DMS79 (cell line): ENCODE results near the gene MEGF9.
A peak's percentile ranks its signal among the peaks of the same experiment; 100 is the strongest.

Experiments
- DNase-seq: peaks from one replicate; lab custom pipeline; 2025; lab: John Stamatoyannopoulos, UW

MEGF9 gene

GRCh38 chr9:120730654-120731514 lies 16.6 kb upstream of the MEGF9 start:
- no peak for DNase-seq

GRCh38 chr9:120729791-120730241 lies 15.5 kb upstream of the MEGF9 start:
- DNase-seq = no peak

GRCh38 chr9:120726484-120726883 lies 12.2 kb upstream of the MEGF9 start:
- DNase-seq = no peak

GRCh38 chr9:120725907-120726306 lies 11.6 kb upstream of the MEGF9 start:
- DNase-seq = no peak

- no peak for DNase-seq
Measured at GRCh38 chr9:120724757-120725400, 10.6 kb upstream of the MEGF9 start.

GRCh38 chr9:120723565-120723964 lies 9.3 kb upstream of the MEGF9 start:
- DNase-seq = no peak

GRCh38 chr9:120720404-120720803 lies 6.1 kb upstream of the MEGF9 start:
- DNase-seq = no peak

- DNase-seq = no peak
Measured at GRCh38 chr9:120718316-120718715, 4.0 kb upstream of the MEGF9 start.

- DNase-seq = no peak
Measured at GRCh38 chr9:120717176-120717575, 2.9 kb upstream of the MEGF9 start.

- DNase-seq = no peak
Measured at GRCh38 chr9:120716483-120716882, 2.2 kb upstream of the MEGF9 start.

- no peak for DNase-seq
Measured at GRCh38 chr9:120715389-120715924, 1.2 kb upstream of the MEGF9 start.

GRCh38 chr9:120714846-120715388 lies 647 bp upstream of the MEGF9 start:
- peak; percentile 12 for DNase-seq

GRCh38 chr9:120713257-120714087 lies 798 bp downstream of the MEGF9 start:
- DNase-seq = no peak

GRCh38 chr9:120712539-120713031 lies 1.7 kb downstream of the MEGF9 start:
- no peak for DNase-seq

- DNase-seq = no peak
Measured at GRCh38 chr9:120711841-120712538, 2.3 kb downstream of the MEGF9 start.

GRCh38 chr9:120711354-120711753 lies 2.9 kb downstream of the MEGF9 start:
- no peak for DNase-seq

GRCh38 chr9:120710110-120710981 lies 3.9 kb downstream of the MEGF9 start:
- DNase-seq = no peak

GRCh38 chr9:120708526-120709224 lies 5.6 kb downstream of the MEGF9 start:
- peak; percentile 37 for DNase-seq

- no peak for DNase-seq
Measured at GRCh38 chr9:120707170-120707569, 7.1 kb downstream of the MEGF9 start.
